Osteocyte (in vitro differentiated cells): Measurements from ENCODE around the gene FRMD3. TPM values are rescaled to one million over a fixed set of nuclear protein-coding genes. Genes with fewer than 3 reads are reported as not detected.

ENCODE experiments used
- DNase-seq: peaks from one replicate; pipeline ENCODE4 v3.0.0; 2021; ENCODE audit warnings: mixed read lengths; ENCODE audit not compliant: unreplicated experiment; ENCODE audit errors: extremely low spot score
- H3K27ac Mint-ChIP-seq: one replicate; pipeline ENCODE4 v1.8.0; 2021; ENCODE audit warnings: mild to moderate bottlenecking, mixed read lengths; ENCODE audit not compliant: unreplicated experiment
- H3K27me3 Mint-ChIP-seq: one replicate; pipeline ENCODE4 v1.8.0; 2021; ENCODE audit warnings: mixed read lengths; ENCODE audit not compliant: unreplicated experiment
- H3K36me3 Mint-ChIP-seq: one replicate; pipeline ENCODE4 v1.8.0; 2021; ENCODE audit warnings: mixed read lengths; ENCODE audit not compliant: unreplicated experiment
- H3K4me1 Mint-ChIP-seq: one replicate; pipeline ENCODE4 v1.8.0; 2021; ENCODE audit warnings: mixed read lengths; ENCODE audit not compliant: unreplicated experiment
- H3K4me3 Mint-ChIP-seq: one replicate; pipeline ENCODE4 v1.8.0; 2021; ENCODE audit warnings: mild to moderate bottlenecking, moderate library complexity, mixed read lengths; ENCODE audit not compliant: unreplicated experiment
- H3K9me3 Mint-ChIP-seq: one replicate; pipeline ENCODE4 v1.8.0; 2021; ENCODE audit warnings: mixed read lengths; ENCODE audit not compliant: unreplicated experiment
- total RNA-seq: library from RNA; stranded (reverse); gene quantifications from 2 replicates; pipeline ENCODE4 v1.2.1, GENCODE V29; 2021
- TF ChIP-seq, protein P1 (sequence below): fragments of 200-600 bp; sonication (generic); IDR thresholded peaks from 2 replicates; pipeline ENCODE4 v1.5.0; 2021; ENCODE audit warnings: antibody characterized with exemption, mild to moderate bottlenecking, moderate library complexity

Gene FRMD3
- total RNA-seq, 1 donor from 2014 or later = 0.35 TPM

DNA sequence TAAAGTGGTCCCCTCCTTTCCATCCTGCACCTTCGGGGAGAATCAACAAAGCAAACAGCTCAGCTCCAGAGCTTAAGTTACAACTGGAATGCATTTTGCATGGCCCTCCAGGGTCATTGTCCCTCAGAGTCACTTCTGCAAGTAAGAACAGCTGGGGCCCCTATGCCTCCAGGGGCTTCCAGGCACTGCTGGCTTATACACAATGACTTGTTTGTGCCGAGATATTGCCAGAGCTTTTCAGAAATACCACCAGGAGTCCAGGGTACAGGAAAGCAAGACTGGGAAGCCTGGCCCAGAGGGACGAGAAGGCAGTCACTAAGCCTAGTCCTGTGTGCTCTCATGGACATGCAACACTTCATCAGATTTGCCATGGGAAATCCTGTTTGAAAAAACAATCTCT, 11.3 kb downstream of the FRMD3 start:
- Mint-ChIP-seq H3K36me3 (no peaks in the 10 kb centered on the region), H3K9me3 (no peaks in the 10 kb centered on the region), H3K27ac (no peak overlapping the region), H3K27me3 (peaks cover 9% of the 10 kb centered on the region), H3K4me3 (no peak overlapping the region), H3K4me1 (no peaks in the 10 kb centered on the region)
- no peak for DNase-seq
- TF ChIP-seq, protein P1, sequence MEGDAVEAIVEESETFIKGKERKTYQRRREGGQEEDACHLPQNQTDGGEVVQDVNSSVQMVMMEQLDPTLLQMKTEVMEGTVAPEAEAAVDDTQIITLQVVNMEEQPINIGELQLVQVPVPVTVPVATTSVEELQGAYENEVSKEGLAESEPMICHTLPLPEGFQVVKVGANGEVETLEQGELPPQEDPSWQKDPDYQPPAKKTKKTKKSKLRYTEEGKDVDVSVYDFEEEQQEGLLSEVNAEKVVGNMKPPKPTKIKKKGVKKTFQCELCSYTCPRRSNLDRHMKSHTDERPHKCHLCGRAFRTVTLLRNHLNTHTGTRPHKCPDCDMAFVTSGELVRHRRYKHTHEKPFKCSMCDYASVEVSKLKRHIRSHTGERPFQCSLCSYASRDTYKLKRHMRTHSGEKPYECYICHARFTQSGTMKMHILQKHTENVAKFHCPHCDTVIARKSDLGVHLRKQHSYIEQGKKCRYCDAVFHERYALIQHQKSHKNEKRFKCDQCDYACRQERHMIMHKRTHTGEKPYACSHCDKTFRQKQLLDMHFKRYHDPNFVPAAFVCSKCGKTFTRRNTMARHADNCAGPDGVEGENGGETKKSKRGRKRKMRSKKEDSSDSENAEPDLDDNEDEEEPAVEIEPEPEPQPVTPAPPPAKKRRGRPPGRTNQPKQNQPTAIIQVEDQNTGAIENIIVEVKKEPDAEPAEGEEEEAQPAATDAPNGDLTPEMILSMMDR = no peak

DNA sequence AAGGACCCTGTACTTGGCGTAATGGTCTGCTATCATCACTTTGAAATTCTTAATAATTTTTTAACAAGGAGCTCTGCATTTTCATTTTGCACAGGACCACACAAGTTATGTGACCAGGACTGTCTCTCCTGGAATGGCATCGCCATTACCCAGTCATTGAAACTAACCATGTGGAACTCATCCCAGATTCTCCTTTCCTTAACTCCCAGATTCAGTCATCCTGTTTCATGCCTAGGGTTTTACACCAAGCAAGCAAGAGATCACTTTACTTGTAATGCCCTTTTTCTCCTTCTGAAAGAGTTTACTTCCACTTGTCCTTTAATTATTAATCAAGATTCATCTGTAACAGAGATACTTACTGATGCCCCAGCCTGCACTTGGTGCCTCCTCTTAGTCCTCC, 12.0 kb downstream of the FRMD3 start:
- H3K36me3 Mint-ChIP-seq = no peaks in the 10 kb centered on the region
- H3K9me3 Mint-ChIP-seq = no peaks in the 10 kb centered on the region
- peaks cover 9% of the 10 kb centered on the region for H3K27me3 Mint-ChIP-seq
- H3K27ac Mint-ChIP-seq = no peak overlapping the region
- TF ChIP-seq, protein P1 = no peak
- no peak overlapping the region for H3K4me3 Mint-ChIP-seq
- H3K4me1 Mint-ChIP-seq = no peaks in the 10 kb centered on the region
- DNase-seq = no peak

DNA sequence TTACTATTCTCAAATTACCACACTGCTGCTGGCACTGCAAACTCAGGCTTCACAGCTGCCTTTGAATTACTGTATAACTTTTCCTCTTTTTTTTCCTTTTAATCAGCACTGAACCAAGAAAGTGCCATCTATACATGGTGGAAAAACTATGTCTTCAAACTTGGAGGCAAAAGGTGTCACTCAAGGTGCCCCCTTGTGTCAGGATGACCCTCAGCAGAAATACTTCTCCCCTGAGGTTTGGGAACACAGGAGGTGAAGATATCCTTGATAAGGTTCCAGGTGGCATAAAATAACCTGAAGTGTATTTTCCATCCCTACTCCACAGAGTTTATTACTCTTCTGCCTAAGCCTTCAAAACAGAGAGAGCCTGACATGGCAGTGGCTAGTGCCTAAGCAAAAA, 14.5 kb downstream of the FRMD3 start:
- TF ChIP-seq, protein P1 = no peak
- Mint-ChIP-seq H3K4me3 (no peak overlapping the region), H3K4me1 (no peaks in the 10 kb centered on the region), H3K27ac (no peak overlapping the region), H3K27me3 (peaks cover 9% of the 10 kb centered on the region), H3K36me3 (no peaks in the 10 kb centered on the region), H3K9me3 (no peaks in the 10 kb centered on the region)
- DNase-seq = no peak

DNA sequence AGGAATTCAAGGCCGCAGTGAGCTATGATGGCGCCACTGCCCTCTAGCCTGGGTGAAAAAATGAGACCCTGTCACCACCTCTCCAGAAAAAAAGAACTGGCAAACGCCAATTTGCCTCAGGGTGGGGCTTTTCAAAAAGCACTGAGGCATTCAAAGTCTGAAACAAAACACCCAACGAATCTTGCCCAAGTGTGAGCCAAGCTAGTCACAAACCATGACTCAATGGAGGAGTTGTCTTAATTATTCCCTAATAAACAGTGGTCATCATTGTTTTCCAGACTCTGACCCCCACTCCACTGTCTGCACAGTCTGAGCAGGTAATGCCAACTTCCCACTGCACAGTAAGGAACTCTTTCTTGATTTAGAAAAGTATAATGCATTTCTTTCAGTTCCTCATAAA, 16.8 kb downstream of the FRMD3 start:
- Mint-ChIP-seq H3K36me3 (no peaks in the 10 kb centered on the region), H3K4me1 (no peaks in the 10 kb centered on the region), H3K4me3 (no peak overlapping the region), H3K27ac (no peak overlapping the region), H3K9me3 (peaks cover 4% of the 10 kb centered on the region), H3K27me3 (peaks cover 17% of the 10 kb centered on the region)
- no peak for DNase-seq
- TF ChIP-seq, protein P1 = no peak

DNA sequence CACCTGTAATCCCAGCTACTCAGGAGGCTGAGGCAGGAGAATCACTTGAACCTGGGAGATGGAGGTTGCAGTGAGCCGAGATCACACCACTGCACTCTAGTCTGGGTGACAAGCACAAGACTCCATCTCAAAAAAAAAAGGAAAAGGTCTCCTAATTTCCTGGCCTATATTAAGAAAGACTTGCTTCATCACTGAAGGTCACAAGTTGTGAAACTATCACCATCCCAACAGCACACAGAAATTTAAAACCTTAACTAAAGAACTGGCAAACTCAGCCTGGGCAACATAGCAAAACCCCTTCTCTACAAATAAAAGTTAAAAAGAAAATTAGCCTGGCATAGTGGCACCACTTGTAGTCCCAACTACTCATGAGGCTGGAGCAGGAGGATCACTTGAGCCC, 17.2 kb downstream of the FRMD3 start:
- H3K4me3 Mint-ChIP-seq = no peak overlapping the region
- no peak for DNase-seq
- no peaks in the 10 kb centered on the region for H3K4me1 Mint-ChIP-seq
- H3K36me3 Mint-ChIP-seq = no peaks in the 10 kb centered on the region
- H3K27ac Mint-ChIP-seq = no peak overlapping the region
- peaks cover 4% of the 10 kb centered on the region for H3K9me3 Mint-ChIP-seq
- H3K27me3 Mint-ChIP-seq = peaks cover 14% of the 10 kb centered on the region
- TF ChIP-seq, protein P1 = no peak
